Activated CD8-positive, alpha-beta memory T cell treated with anti-CD3 and anti-CD28 coated beads, Interleukin-2, amount 50 U/mL, for 48 hours (primary cell): Measurements from ENCODE around the gene ZNF655.

ENCODE experiments used
- DNase-seq: peaks from one replicate; pipeline ENCODE4 v3.0.0-alpha.2; 2020

ZNF655 gene

GRCh38 chr7:99615989-99616358 is 57.5 kb downstream of the ZNF655 start:
- DNase-seq, result peak; percentile 52

- DNase-seq, result peak; percentile 90
Measured at GRCh38 chr7:99616359-99617191, 58.1 kb downstream of the ZNF655 start, which contains the start of gene ZSCAN25. Gene ZSCAN25, plus strand, starts transcription at chr7:99616946. Its CDS starts 2,661 bp downstream, at chr7:99619607.

- peak; percentile 52 for DNase-seq
Measured at GRCh38 chr7:99617192-99617781, 58.8 kb downstream of the ZNF655 start.

- DNase-seq, result peak; percentile 44
Measured at GRCh38 chr7:99618726-99619125, 60.3 kb downstream of the ZNF655 start.

DNA sequence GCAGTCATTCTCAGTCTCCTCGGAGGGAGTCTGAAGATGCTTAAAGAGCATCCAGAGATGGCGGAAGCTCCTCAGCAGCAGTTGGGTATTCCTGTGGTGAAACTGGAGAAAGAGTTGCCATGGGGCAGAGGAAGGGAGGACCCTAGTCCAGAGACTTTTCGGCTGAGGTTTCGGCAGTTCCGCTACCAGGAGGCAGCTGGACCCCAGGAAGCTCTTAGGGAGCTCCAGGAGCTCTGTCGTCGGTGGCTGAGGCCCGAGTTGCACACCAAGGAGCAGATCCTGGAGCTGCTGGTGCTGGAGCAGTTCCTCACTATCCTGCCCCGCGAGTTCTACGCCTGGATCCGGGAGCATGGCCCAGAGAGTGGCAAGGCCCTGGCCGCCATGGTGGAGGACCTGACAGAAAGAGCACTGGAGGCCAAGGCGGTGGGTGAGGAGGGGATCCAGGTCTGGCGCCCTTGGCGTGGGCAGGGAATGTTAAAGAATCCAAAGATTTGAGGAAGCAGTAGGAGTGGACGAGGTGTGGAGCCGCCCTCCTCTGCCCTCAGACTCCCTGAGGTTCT is 61.2 kb downstream of the ZNF655 start:
- no peak for DNase-seq

DNA sequence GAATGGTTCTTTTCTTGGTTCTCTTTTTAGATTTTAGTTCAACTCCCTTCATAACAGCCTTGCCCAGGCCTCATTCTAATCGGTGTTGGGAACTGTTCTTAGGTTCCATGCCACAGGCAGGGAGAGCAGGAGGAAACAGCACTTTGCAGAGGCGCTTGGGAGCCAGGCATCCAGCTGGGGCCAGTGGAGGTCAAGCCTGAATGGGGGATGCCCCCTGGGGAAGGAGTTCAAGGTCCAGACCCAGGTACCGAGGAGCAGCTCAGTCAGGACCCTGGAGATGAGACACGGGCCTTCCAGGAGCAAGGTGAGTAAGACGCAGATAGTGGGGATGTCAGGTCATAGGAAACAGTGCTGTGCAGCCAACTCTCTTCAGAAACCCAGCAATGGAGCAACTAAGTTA is 62.8 kb downstream of the ZNF655 start:
- no peak for DNase-seq

- no peak for DNase-seq
Measured at GRCh38 chr7:99622596-99622995, 64.2 kb downstream of the ZNF655 start.

DNA sequence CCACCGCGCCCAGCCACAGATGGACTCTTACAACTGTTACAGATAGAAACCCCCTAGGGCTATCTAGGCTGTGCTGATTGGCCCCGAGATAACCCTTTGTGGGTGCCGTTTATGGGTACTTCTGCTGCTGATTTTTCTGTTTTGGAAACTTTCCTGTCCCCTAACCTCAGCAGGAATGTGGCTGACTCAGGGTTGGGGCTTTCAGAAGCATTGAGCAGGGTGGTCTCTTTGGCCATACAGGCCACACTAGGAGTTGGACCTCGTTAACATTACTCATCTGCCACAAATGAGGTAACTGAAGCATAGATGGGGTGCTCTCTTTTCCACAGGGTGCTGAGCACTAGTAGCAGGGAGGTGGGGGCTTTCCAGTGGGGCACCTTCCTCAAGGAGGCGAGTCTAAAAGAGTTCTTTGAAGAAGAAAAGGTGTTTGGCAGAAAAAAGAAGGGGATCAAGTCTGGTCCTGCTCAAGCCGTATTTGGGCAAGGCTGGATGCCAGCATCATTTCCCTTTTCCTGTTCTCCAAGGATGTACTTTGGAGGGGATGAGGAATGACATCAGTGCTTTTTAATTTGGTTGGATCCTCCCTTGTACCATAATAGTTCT is 64.8 kb downstream of the ZNF655 start:
- DNase-seq, result peak; percentile 67

GRCh38 chr7:99623702-99624447 is 65.4 kb downstream of the ZNF655 start:
- peak; percentile 72 for DNase-seq

DNA sequence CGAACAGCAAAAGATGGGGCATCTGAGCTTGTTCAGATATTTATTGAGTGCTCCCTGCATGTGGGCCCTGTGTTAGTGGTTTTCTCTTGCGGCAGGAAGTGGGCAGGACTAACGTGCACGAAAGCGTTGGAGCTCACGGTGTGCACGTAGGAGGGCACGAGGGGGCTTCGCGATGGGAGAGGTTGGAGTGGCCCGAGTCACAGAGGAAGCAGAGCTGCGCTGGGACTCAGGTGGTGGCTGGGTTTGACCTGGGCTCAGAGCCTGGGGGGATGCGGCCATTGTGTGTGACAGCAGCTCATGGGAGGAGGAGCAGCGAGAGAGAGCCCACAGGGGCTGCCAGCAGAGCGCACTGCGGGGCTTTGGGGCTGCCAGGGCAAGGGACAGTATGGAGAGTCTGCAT is 66.0 kb downstream of the ZNF655 start:
- peak; percentile 86 for DNase-seq

DNA sequence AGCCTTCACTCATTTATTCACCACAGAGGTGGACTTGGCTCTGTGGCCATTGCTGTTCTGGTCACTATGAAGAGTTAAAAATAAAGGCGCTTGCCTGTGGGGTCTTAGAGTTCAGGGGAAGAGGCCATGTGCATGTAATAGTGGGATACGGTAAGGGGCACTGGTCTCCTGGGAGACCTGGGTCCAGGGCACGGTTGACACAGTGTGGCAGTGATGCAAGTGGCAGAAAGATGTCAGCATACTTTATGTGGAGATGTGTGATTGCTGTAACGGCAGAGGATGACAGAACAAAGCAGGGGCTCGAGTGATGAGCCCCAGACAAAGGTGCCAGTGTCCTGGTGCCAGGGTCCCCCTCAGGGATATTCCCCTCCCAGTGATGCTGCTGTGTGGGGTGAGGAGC is 66.9 kb downstream of the ZNF655 start:
- no peak for DNase-seq

DNA sequence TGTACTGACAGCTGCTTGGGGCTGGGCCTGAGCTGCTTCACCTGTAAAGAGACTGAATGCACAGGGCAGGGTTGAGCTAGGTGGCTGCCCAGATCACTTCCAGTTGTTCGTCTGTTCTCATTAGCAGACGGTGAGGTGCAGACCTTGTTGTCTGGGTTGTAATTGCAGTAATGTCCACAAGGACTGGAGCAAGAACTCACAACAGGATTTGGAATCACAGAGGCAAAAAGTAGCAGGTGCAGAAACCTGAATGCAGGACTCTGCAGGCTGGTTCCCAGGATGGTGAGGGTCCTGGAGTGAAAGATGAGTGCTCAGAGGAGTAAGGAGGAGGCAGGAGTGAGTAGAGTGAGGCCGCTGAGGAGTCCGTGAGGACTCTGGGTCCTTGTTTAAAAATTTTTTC is 67.5 kb downstream of the ZNF655 start:
- no peak for DNase-seq
